Right atrium auricular region (tissue), 2 donors: Measurements from ENCODE around the gene EDNRB. TPM values are rescaled to one million over a fixed set of nuclear protein-coding genes. Genes with fewer than 3 reads are reported as not detected.

Experiments used
- DNase-seq: peaks from one replicate; pipeline ENCODE4 v3.0.0-alpha.2; 2019; ENCODE audit warnings: low spot score
- H3K27ac ChIP-seq, 2 donors: fragments of 200-600 bp; sonication (generic); 1 replicate in 1 of 2; 2 replicates in 1 of 2; pipeline ENCODE4 v1.5.1; 2016 to 2019
- H3K27me3 ChIP-seq, 2 donors: fragments of 200-600 bp; sonication (generic); one replicate each; pipeline versions ENCODE4 v1.5.1 to v1.6.0; 2017 to 2019
- H3K36me3 ChIP-seq: fragments of 200-600 bp; sonication (generic); one replicate; pipeline ENCODE4 v1.5.1; 2016
- H3K4me1 ChIP-seq, 2 donors: fragments of 200-600 bp; sonication (generic); one replicate each; pipeline versions ENCODE4 v1.5.1 to v1.6.0; 2017 to 2019
- H3K4me3 ChIP-seq, 2 donors: fragments of 200-600 bp; sonication (generic); 1 replicate in 1 of 2; 2 replicates in 1 of 2; pipeline ENCODE4 v1.5.1; 2017 to 2019; ENCODE audit warnings: mild to moderate bottlenecking in 1 of 2, moderate library complexity in 1 of 2
- H3K9me3 ChIP-seq, 2 donors: fragments of 200-600 bp; sonication (generic); one replicate each; pipeline ENCODE4 v1.5.1; 2019
- CTCF ChIP-seq, 2 donors: fragments of 200-600 bp; sonication (generic); IDR thresholded peaks; one replicate each; pipeline ENCODE4 v1.5.1; 2019; ENCODE audit warnings: antibody characterized with exemption in 2 of 2
- total RNA-seq, 2 donors: library from RNA; depleted of rRNA; stranded (reverse); fragments of >200 nt; gene quantifications; one replicate each; pipeline ENCODE4 v1.1.0, GENCODE V29; 2016

EDNRB gene
- total RNA-seq, 2 donors from 2014 or later: 52.1 to 68.0 TPM

GRCh38 chr13:77915686-77916085, 2.9 kb downstream of the EDNRB start:
- no peak for TF ChIP-seq CTCF (IDR thresholded peaks at IDR 0.05)
- H3K4me3 ChIP-seq: peak overlapping the region; percentile 59 to 74

GRCh38 chr13:77913003-77913402, 5.6 kb downstream of the EDNRB start:
- TF ChIP-seq CTCF (IDR thresholded peaks at IDR 0.05): no peak

More at GRCh38 chr13:77915686-77916085, 2.9 kb downstream of the EDNRB start:
- Histone ChIP-seq H3K27me3 (no peaks in the 10 kb centered on the region), H3K4me1 (peaks cover 0 to 7% of the 10 kb centered on the region in 2 donors), H3K9me3 (no peaks in the 10 kb centered on the region), H3K36me3 (no peaks in the 10 kb centered on the region), H3K27ac (peak overlapping the region; percentile 47 to 83)
- DNase-seq: no peak

GRCh38 chr13:77911751-77912150, 6.9 kb downstream of the EDNRB start:
- Histone ChIP-seq H3K4me3 (no peak overlapping the region), H3K36me3 (no peaks in the 10 kb centered on the region), H3K4me1 (no peaks in the 10 kb centered on the region), H3K27me3 (no peaks in the 10 kb centered on the region), H3K27ac (no peak overlapping the region), H3K9me3 (no peaks in the 10 kb centered on the region)
- no peak for DNase-seq
- TF ChIP-seq CTCF (IDR thresholded peaks at IDR 0.05): no peak

More at GRCh38 chr13:77913003-77913402, 5.6 kb downstream of the EDNRB start:
- Histone ChIP-seq H3K4me1 (peaks cover 0 to under 1% of the 10 kb centered on the region in 2 donors), H3K9me3 (no peaks in the 10 kb centered on the region), H3K27ac (no peak overlapping the region), H3K27me3 (no peaks in the 10 kb centered on the region), H3K36me3 (no peaks in the 10 kb centered on the region), H3K4me3 (peak overlapping the region in 1 of 2 donors; percentile 12)
- no peak for DNase-seq

GRCh38 chr13:77909827-77910226, 8.8 kb downstream of the EDNRB start:
- DNase-seq: no peak
- Histone ChIP-seq H3K27me3 (no peaks in the 10 kb centered on the region), H3K36me3 (no peaks in the 10 kb centered on the region), H3K27ac (no peak overlapping the region), H3K4me3 (no peak overlapping the region), H3K9me3 (no peaks in the 10 kb centered on the region), H3K4me1 (no peaks in the 10 kb centered on the region)
- TF ChIP-seq CTCF (IDR thresholded peaks at IDR 0.05): no peak

GRCh38 chr13:77908531-77908930, 10.1 kb downstream of the EDNRB start:
- no peaks in the 10 kb centered on the region for H3K4me1 ChIP-seq
- H3K36me3 ChIP-seq: no peaks in the 10 kb centered on the region
- H3K27me3 ChIP-seq: no peaks in the 10 kb centered on the region
- no peak overlapping the region for H3K4me3 ChIP-seq
- DNase-seq: no peak
- no peak overlapping the region for H3K27ac ChIP-seq
- no peak for TF ChIP-seq CTCF (IDR thresholded peaks at IDR 0.05)
- no peaks in the 10 kb centered on the region for H3K9me3 ChIP-seq

GRCh38 chr13:77907666-77908341, 10.8 kb downstream of the EDNRB start:
- Histone ChIP-seq H3K4me1 (no peaks in the 10 kb centered on the region), H3K27me3 (no peaks in the 10 kb centered on the region), H3K27ac (no peak overlapping the region), H3K9me3 (no peaks in the 10 kb centered on the region), H3K36me3 (peaks cover 4% of the 10 kb centered on the region), H3K4me3 (no peak overlapping the region)
- no peak for TF ChIP-seq CTCF (IDR thresholded peaks at IDR 0.05)
- DNase-seq: no peak
